LNCaP clone FGC (cell line): ENCODE data around the gene ERAL1.

ENCODE experiments used
- DNase-seq: peaks from one replicate; pipeline ENCODE4 v3.0.0-alpha.2; 2011; ENCODE audit warnings: low read depth
- H3K4me3 ChIP-seq: 2 replicates; pipeline ENCODE4 v1.5.1; 2011; ENCODE audit warnings: mild to moderate bottlenecking, low read depth, low read length, control low read depth
- CTCF ChIP-seq: IDR thresholded peaks from 2 replicates; pipeline ENCODE4 v1.5.1; 2012; ENCODE audit warnings: mild to moderate bottlenecking; ENCODE audit not compliant: control insufficient read depth, insufficient read depth; ENCODE audit errors: extremely low read depth

Gene ERAL1

GRCh38 chr17:28853295-28853694 lies 1.5 kb upstream of the ERAL1 start:
- TF ChIP-seq CTCF = no peak
- no peak for DNase-seq
- H3K4me3 ChIP-seq = no peak overlapping the region

GRCh38 chr17:28855336-28855679 lies 492 bp downstream of the ERAL1 start:
- DNase-seq = no peak
- no peak for TF ChIP-seq CTCF
- peak overlapping the region; percentile 97 for H3K4me3 ChIP-seq

GRCh38 chr17:28856028-28856574 lies 1.3 kb downstream of the ERAL1 start:
- no peak for DNase-seq
- TF ChIP-seq CTCF = no peak
- H3K4me3 ChIP-seq = peak overlapping the region; percentile 97

GRCh38 chr17:28857905-28858800 lies 3.3 kb downstream of the ERAL1 start:
- no peak for DNase-seq
- no peak overlapping the region for H3K4me3 ChIP-seq
- no peak for TF ChIP-seq CTCF

GRCh38 chr17:28858801-28859355 lies 4.1 kb downstream of the ERAL1 start:
- H3K4me3 ChIP-seq = no peak overlapping the region
- DNase-seq = no peak
- TF ChIP-seq CTCF = no peak

GRCh38 chr17:28860363-28860808 lies 5.6 kb downstream of the ERAL1 start:
- H3K4me3 ChIP-seq = no peak overlapping the region
- no peak for DNase-seq
- TF ChIP-seq CTCF = no peak
